ENCODE results near the gene SS18L1.

- no peak for TF ChIP-seq POLR2AphosphoS5 (IDR thresholded peaks at IDR 0.05)
- no peak for TF ChIP-seq POLR2A (IDR thresholded peaks at IDR 0.05)
- TF ChIP-seq CTCF (IDR thresholded peaks at IDR 0.05): no peak
- TF ChIP-seq EP300 (IDR thresholded peaks at IDR 0.05): no peak
These were observed 42.5 kb downstream of the SS18L1 start for GRCh38 chr20:62186096-62186426.
